LNCaP clone FGC (cell line): ENCODE data around the gene RTL9.

ENCODE experiments used
- DNase-seq: peaks from one replicate; pipeline ENCODE4 v3.0.0-alpha.2; 2011; ENCODE audit warnings: low read depth
- H3K4me3 ChIP-seq: 2 replicates; pipeline ENCODE4 v1.5.1; 2011; ENCODE audit warnings: mild to moderate bottlenecking, low read depth, low read length, control low read depth
- CTCF ChIP-seq: IDR thresholded peaks from 2 replicates; pipeline ENCODE4 v1.5.1; 2012; ENCODE audit warnings: mild to moderate bottlenecking; ENCODE audit not compliant: control insufficient read depth, insufficient read depth; ENCODE audit errors: extremely low read depth

Gene RTL9

GRCh38 chrX:110346681-110347080 lies 12.0 kb upstream of the RTL9 start:
- no peak for DNase-seq
- TF ChIP-seq CTCF: no peak
- no peak overlapping the region for H3K4me3 ChIP-seq

GRCh38 chrX:110359273-110359672 lies 625 bp downstream of the RTL9 start:
- no peak for DNase-seq

GRCh38 chrX:110363244-110363643 lies 4.6 kb downstream of the RTL9 start:
- no peak overlapping the region for H3K4me3 ChIP-seq
- TF ChIP-seq CTCF: no peak
- no peak for DNase-seq

More at GRCh38 chrX:110359273-110359672, 625 bp downstream of the RTL9 start:
- TF ChIP-seq CTCF: no peak
- H3K4me3 ChIP-seq: no peak overlapping the region

- no peak for TF ChIP-seq CTCF
- H3K4me3 ChIP-seq: no peak overlapping the region
- no peak for DNase-seq
These were observed 14.7 kb downstream of the RTL9 start for GRCh38 chrX:110373310-110373709.

GRCh38 chrX:110374559-110374958 lies 15.9 kb downstream of the RTL9 start:
- DNase-seq: no peak
- H3K4me3 ChIP-seq: no peak overlapping the region
- TF ChIP-seq CTCF: no peak

GRCh38 chrX:110381216-110381615 lies 22.6 kb downstream of the RTL9 start:
- no peak overlapping the region for H3K4me3 ChIP-seq
- no peak for DNase-seq
- TF ChIP-seq CTCF: no peak

GRCh38 chrX:110383414-110383813 lies 24.8 kb downstream of the RTL9 start:
- H3K4me3 ChIP-seq: no peak overlapping the region
- no peak for DNase-seq
- TF ChIP-seq CTCF: no peak
